ENCODE measurements around the gene CNPY4. TPM values are rescaled to one million over a fixed set of nuclear protein-coding genes. Genes with fewer than 3 reads are reported as not detected.

The CNPY4 gene
- total RNA-seq, 1 donor from 2014 or later: 27.7 TPM

DNA sequence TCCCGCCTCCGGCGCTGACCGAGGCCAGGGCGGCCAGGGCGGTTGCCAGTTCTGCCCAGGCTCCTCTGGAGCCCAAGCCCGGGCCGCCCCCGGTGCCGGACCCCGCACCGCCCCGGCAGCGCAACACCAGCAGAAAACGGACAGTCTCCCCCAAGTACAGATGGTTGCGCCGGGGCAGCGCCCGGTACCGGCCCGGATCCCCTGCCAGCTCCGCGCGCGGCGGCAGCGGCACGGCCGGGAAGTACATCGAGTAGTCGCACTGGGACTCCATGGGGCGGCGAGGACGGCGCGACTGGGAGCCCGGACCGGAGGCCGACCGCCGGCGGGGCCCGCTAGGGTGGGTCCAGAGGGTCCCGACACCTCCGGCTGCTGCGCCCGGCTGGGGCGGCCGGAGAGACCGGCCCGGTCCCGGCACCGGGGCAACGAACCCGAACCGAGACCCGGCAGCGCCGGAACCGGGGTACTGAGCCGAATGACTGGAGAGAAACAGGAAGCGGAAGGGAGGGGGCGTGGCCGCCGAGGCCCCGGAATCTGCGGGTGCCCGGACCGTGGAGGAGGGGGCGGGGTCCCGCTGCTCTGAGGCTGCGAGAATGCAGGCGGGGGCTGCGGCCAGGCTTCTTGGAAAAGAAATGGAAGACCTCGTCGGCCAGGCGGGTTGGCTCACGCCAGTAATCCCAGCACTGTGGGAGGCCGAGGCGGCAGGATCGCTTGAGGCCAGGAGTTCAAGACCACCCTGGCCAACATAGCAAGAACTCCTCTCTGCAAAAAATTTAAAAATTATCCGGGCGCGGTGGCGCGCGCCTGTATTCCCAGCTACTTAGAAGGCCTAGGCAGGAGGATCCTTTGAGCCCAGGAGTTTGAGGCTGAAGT, 39.0 kb downstream of the CNPY4 start, which contains the start of gene TRAPPC14:
TSS of gene TRAPPC14 (minus strand) at position 495 of the 870 bp plus-strand sequence. CDS start at position 271, 224 bp downstream.
- Mint-ChIP-seq H3K27me3 (ENCODE audit: low read depth) (no peaks in the 10 kb centered on the region), H3K9me3 (no peaks in the 10 kb centered on the region), H3K4me1 (peaks cover 22% of the 10 kb centered on the region), H3K27ac (ENCODE audit: unreplicated experiment) (peak within 1 kb of the TSS; percentile 85), H3K4me3 (peak within 1 kb of the TSS; percentile 93), H3K36me3 (ENCODE audit: low read depth) (no peaks in the 10 kb centered on the region)
- DNase-seq (ENCODE audit: low read depth, low spot score): peak; percentile 92
- TF ChIP-seq CTCF (conservative IDR thresholded peaks at IDR 0.05): no peak

- H3K36me3 Mint-ChIP-seq (ENCODE audit: low read depth): no peaks in the 10 kb centered on the region
- peak overlapping the region; percentile 87 for H3K4me3 Mint-ChIP-seq
- H3K4me1 Mint-ChIP-seq: peaks cover 22% of the 10 kb centered on the region
- no peaks in the 10 kb centered on the region for H3K9me3 Mint-ChIP-seq
- peak; percentile 16 for TF ChIP-seq CTCF (conservative IDR thresholded peaks at IDR 0.05)
- no peaks in the 10 kb centered on the region for H3K27me3 Mint-ChIP-seq (ENCODE audit: low read depth)
- DNase-seq (ENCODE audit: low read depth, low spot score): no peak
- H3K27ac Mint-ChIP-seq (ENCODE audit: unreplicated experiment): peak overlapping the region; percentile 67
Observed at GRCh38 chr7:100159099-100159623, 39.7 kb downstream of the CNPY4 start.

GRCh38 chr7:100160067-100160466, 40.6 kb downstream of the CNPY4 start:
- TF ChIP-seq CTCF (conservative IDR thresholded peaks at IDR 0.05): no peak
- H3K9me3 Mint-ChIP-seq: no peaks in the 10 kb centered on the region
- no peak for DNase-seq (ENCODE audit: low read depth, low spot score)
- no peaks in the 10 kb centered on the region for H3K36me3 Mint-ChIP-seq (ENCODE audit: low read depth)
- H3K27ac Mint-ChIP-seq (ENCODE audit: unreplicated experiment): no peak overlapping the region
- peak overlapping the region; percentile 87 for H3K4me3 Mint-ChIP-seq
- H3K27me3 Mint-ChIP-seq (ENCODE audit: low read depth): no peaks in the 10 kb centered on the region
- peaks cover 22% of the 10 kb centered on the region for H3K4me1 Mint-ChIP-seq

DNA sequence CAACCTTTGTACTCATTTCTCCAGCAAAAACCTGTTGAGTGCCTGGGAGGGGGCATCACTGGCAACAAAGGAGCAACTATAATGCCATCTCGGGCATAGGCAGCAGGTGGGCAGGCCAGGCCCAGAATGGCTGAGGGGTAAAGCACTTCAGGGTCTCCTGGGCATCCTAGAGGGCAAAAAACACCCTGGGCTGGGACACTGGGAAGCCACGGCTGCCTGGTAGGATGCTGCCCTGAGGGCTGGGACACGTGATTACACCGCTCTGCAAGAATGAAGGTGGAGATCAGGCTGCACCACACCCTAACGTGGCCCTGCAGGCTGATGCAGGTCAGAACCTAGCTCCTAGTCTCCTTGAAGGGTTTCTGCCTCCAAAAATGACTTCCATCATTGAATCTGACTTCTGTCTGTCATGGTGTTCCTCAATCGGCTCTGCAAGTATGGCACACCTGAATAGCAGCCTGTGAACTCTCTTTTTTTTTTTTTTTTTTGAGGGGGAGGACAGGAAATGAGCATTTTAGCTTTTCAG, 43.6 kb downstream of the CNPY4 start:
- Mint-ChIP-seq H3K27ac (ENCODE audit: unreplicated experiment) (no peak overlapping the region), H3K4me3 (peak overlapping the region; percentile 63), H3K9me3 (no peaks in the 10 kb centered on the region), H3K36me3 (ENCODE audit: low read depth) (no peaks in the 10 kb centered on the region), H3K27me3 (ENCODE audit: low read depth) (peaks cover 22% of the 10 kb centered on the region), H3K4me1 (peaks cover 24% of the 10 kb centered on the region)
- DNase-seq (ENCODE audit: low read depth, low spot score): no peak
- TF ChIP-seq CTCF (conservative IDR thresholded peaks at IDR 0.05): no peak

- H3K36me3 Mint-ChIP-seq (ENCODE audit: low read depth): no peaks in the 10 kb centered on the region
- H3K4me3 Mint-ChIP-seq: peak overlapping the region; percentile 6
- no peaks in the 10 kb centered on the region for H3K9me3 Mint-ChIP-seq
- peaks cover 31% of the 10 kb centered on the region for H3K27me3 Mint-ChIP-seq (ENCODE audit: low read depth)
- DNase-seq (ENCODE audit: low read depth, low spot score): no peak
- TF ChIP-seq CTCF (conservative IDR thresholded peaks at IDR 0.05): no peak
- H3K4me1 Mint-ChIP-seq: peaks cover 29% of the 10 kb centered on the region
- no peak overlapping the region for H3K27ac Mint-ChIP-seq (ENCODE audit: unreplicated experiment)
Observed at GRCh38 chr7:100163871-100164270, 44.4 kb downstream of the CNPY4 start.
